Stimulated activated CD8-positive, alpha-beta memory T cell treated with anti-CD3 and anti-CD28 coated beads, Interleukin-12 subunit alpha, Interleukin-12 subunit beta, amount 100 ng/mL, for 1 hour (primary cell): ENCODE results near the gene HOXB13.

Experiments used
- DNase-seq: peaks from one replicate; pipeline ENCODE4 v3.0.0-alpha.2; 2020; ENCODE audit warnings: low read depth

Gene HOXB13

DNA sequence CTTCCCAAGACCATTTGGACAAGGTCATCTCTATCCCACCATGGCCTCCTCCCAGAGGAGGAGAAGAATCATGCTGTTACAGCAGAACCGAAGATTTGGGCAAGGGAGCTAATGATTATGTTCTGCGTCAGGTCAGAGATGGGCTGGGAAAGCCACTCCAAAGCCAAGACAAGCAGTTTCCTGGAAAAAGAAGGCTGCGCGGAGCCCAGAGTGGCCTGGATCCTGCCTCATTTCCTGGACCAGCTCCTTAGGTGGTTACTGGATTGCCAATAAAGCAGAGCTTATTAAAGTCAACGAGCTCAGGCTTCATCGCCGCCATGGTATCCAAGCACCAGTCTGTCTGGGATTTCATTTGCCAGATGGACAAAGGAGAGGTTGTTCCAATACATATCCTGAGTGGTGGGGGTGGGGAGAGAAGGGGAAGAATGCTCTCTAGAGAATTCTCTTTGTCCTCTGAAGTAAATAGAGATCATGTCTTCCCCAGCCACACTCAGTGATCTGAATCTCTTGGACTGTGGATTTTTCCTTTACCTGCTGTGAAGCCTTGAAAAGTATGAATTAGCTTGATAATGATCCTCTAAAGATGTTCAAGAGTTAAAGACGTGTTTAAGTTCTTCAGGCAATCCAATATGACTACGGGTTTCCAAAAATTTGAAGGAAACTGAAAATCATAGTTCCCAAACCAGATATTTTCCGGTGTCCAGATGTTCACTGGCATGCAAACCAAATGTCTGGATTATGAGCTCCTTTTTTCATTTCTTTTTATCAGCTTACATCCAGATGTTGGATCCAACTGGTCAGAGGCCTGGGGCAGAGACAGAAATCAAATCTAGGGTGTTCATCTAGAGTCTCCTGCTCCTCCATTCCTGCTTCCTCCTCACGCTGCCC, 23.9 kb downstream of the HOXB13 start:
- no peak for DNase-seq

DNA sequence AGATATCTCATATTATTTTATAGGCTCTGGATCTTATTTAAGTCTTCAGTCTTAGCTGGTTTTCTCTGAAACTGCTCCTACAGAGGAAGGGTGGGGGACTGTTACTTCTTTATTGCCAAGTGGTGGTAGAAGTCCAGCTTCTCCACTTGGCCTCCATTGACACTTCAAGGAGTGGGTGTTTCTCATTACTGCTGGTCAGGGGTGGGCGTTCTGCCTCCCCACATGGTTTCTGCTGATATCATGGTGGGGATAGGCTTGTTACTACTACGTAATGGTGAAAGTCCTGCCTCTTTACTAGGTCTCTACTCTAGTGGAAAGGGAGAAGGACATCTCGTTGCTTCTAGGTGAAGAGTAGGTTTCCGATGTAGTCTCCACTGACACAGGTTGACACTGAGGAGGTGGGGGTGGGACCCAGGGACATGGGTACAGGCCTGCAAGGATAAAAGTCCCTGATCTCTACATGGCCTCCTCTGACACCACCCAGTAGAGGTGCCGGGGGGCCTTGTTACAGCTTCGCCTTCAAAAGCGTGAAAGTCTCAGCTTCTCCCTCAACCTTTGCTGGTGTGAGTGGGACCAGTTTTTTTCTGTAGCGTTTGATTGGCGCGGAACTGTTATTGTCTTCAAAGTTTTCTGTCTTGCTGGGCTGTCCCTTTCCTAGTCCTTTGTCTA, 26.6 kb downstream of the HOXB13 start:
- DNase-seq = no peak

DNA sequence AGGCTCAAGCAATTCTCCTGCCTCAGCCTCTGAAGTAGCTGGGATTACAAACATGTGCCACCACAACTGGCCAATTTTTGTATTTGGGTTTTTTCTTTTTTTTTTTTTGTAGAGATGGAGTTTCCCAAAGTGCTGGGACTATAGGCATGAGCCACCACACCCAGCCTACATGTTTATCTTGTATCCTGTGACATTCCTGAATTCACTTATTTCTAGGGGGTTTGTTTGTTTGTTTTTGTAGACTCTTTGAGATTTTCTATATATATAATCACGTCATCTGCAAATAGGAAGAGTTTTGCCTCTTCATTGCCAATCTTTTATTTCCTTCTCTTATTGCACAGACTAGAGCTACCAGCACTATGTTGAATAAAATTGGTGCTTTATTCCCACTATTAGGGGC, 35.4 kb downstream of the HOXB13 start:
- DNase-seq = no peak

DNA sequence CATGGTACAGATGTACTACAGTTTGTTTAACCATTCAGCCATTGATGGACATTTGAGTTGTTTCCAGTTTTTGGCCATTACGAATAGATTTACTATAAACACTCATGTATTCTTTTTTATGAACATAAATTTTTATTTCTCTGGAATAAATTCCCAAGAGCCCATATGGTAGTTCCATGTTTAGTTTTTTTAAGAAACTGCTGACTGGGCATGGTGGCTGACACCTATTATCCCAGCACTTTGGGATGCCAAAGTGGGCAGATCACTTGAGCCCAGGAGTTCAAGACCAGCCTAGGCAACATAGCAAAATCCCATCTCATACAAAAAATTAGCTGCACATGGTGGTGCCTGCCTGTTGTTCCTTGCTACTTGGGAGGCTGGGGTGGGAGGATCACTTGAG, 36.5 kb downstream of the HOXB13 start:
- DNase-seq = no peak

DNA sequence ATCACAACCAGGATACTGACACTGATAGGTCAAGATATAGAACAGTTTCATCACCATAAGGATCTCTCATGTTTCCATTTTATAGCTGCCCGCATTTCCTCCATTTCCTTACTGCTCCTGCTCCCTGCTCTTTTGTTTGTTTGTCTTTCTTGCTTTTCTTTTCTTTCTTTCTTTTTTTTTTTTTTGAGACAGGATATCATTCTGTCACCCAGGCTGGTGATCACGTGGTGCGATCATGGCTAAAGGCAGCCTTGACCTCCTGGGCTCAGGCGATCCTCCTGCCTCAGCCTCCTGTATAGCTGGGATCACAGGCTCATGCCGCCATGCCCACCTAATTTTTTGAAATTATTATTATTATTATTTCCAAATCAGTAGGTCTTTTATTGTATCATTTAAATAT, 37.9 kb downstream of the HOXB13 start:
- DNase-seq = no peak

DNA sequence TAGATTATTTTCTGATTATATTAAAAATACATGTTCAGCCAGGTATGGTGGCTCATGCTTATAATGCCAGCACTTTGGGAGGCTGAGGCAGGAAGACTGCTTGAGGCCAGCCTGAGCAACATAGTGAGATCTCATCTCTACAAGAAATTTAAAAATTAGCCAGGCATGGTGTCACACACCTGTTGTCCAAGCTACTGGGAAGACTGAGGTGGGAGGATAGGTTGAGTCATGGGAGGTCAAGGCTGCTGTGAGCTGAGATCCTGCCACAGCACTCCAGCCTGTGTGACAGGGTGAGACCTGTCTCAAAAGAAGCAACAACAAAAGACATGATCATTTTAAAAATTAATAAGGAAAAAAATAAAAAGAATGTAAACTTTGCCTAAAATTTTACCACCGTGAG, 46.9 kb downstream of the HOXB13 start:
- DNase-seq = no peak

DNA sequence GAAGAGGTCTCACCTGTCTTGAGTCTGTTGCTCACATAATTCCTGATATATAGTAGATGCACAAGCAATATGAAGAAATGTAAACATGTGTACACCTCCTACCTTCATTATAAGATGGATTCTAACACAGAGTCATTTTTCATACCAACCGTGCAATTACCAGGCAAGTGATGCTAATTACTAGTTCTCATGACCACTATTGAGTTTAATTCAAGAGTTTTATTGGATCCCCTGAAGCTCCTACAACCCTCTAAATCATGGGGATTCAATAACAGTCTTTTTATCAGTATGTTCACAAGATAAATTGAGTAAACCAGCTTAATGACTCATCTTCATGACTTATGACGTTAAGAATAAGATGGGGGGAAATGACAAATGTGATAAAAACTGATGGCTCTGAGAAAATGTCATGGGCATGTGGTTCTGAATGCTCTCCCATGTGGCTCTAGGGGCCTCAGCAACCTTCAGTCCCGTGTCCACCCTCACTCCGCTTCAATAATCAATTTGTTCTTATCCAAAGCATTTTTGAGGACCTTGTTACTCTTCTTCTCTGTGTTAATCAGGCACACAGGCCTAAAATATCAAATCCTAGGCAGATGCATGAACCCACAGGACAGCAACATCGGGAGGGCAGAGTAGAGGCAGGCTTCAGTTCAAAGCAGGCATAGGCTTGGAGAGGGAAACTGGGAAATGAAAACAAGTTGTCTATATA, 49.0 kb downstream of the HOXB13 start:
- DNase-seq = no peak

DNA sequence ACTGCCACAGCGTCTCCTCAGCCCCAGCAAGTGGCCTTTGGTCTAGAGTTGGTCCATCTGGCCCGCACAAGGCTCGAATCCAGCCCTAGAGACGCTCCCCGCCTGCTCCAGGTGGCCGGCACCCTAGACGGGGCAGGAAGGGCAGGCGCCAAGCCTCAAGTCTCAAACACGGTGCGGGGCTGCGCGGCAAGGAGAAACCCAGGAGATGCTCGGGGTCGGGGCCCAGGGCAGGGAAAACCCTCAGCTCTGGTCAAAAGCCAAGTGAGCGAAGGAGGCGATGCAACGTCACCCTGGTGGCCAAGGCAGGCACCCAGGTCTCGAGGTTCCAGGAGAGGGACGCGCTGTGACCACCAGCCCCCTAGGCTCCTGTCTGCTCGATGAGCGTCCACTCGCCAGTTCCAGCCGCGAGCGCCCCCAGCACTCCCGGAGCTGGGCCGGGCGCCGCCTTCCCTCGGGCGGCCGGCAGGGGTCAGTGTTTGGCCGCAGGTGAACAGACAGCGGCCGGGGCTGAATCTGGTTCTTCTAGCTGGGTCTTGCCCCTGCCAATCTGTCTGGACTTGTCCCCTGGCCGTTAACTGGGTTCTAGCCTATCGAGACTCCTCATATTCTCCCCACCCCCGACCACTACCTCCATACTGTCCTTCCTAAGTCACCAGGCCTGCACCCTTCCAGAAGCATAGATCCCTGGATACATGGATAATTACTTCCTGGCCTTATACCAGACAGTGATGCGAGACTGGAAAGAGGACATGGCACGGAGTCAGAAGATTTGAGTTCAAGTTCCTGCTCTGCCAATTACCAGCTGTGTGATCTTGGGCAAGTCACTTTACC, 50.2 kb downstream of the HOXB13 start:
- peak; percentile 37 for DNase-seq

DNA sequence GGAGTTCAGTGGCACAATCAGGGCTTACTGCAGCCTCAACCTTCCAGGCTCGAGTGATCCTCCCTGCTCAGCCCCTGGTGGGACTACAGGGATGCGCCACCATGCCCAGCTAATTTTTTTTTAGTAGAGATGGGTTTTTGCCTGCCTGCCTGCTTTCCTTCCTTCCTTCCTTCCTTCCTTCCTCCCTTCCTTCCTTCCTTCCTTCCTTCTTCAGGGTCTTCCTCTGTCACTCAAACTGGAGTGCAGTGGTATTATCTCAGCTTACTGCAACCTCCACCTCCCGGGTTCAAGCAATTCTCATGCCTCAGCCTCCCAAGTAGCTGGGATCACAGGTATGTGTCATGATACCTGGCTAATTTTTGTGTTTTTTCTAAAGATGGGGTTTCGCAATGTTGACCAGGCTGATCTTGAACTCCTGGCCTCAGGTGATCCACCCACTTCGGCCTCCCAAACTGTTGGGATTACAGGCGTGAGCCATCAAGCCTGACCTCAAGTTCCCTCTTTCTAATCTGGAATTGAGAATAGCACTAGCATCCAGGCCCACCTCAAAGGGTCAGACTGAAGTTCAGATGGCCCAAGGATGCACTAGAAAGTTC, 51.5 kb downstream of the HOXB13 start:
- no peak for DNase-seq
